GM21723 (cell line): ENCODE results near the gene LHPP.

Source experiments
- ATAC-seq: cut with Tn5 transposase; IDR thresholded peaks from one replicate; pipeline ENCODE4 v1.9.1; 2021; ENCODE audit warnings: mild to moderate bottlenecking, moderate library complexity; ENCODE audit not compliant: unreplicated experiment

LHPP gene

DNA sequence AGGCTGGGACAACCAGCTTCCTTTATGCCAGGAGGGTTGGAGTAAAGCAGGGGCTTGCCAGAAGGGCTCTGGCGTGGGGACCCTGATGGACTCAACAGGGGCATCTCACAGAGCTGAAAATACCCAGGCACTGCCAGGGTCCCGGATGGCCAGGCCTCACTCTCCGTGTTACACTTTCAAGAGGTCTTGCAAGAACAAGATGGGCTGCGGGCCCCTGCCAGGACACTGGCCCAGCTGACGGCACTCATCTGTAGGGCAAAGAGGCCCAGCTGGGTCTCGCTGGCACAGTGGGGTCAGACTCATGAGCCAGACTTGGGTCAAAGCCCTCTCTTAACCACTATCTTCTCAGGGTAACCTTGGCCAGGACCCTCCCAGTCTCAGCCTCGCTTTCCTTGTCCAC, 191.7 kb downstream of the LHPP start:
- no peak for ATAC-seq

DNA sequence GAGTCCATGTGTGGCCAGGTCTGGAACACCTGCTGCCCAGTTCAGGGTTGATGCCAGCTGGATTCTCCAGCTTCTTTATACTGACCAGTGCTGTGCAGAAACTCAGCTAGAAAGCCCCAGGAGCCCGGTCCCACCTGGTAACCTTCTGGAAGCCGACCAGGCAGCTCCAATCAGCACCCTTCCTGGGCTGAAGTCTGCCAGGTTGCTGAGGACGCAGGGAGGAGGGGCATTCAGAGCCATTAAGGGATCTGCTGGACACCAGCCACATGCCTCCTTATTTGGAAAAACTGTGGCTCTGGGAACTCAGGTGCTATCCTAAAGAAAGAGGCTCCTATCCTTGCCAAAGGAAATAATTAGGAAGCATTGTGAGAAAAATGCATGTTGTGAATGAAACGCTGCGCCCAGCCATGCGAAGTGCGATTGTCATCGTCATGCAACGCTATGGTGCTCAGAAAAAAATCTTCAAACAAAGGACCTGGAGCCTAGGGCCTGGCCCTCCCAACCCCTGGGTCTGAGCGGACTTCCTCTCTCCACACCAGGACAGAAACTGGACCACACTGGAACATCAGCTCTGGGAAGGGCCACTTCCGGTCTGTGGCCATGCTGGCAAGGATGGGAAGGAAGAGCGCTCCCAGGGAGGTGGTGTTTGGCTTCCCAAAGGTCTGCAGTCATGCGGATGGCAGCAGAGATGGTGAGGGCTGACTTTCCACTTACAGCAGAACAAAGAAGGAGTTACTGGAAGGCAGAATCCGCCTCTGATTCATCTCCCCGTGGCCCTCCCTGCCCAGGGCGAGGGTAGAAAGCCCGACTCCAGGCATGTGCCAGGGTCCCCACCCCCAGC, 192.4 kb downstream of the LHPP start:
- no peak for ATAC-seq

DNA sequence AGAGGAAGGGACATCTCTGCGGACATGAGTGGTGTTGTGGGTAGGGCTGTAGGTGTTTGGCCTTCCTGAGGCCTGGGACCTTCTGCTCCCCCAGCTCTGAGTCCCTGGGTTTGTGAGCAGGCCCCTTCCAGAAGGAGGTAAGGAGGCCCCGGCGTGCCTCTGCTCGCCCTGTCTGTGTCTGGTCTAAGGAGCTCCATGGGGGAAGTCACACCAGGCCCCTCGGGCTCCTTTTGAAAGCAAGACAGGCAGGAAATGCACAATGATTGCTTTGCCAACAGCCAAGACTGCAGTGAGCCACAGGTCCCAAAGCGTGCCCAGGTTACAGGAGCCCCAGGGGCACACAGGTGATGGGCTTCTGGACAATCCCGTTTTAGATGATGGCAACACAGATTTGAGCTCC, 193.1 kb downstream of the LHPP start:
- ATAC-seq = no peak

DNA sequence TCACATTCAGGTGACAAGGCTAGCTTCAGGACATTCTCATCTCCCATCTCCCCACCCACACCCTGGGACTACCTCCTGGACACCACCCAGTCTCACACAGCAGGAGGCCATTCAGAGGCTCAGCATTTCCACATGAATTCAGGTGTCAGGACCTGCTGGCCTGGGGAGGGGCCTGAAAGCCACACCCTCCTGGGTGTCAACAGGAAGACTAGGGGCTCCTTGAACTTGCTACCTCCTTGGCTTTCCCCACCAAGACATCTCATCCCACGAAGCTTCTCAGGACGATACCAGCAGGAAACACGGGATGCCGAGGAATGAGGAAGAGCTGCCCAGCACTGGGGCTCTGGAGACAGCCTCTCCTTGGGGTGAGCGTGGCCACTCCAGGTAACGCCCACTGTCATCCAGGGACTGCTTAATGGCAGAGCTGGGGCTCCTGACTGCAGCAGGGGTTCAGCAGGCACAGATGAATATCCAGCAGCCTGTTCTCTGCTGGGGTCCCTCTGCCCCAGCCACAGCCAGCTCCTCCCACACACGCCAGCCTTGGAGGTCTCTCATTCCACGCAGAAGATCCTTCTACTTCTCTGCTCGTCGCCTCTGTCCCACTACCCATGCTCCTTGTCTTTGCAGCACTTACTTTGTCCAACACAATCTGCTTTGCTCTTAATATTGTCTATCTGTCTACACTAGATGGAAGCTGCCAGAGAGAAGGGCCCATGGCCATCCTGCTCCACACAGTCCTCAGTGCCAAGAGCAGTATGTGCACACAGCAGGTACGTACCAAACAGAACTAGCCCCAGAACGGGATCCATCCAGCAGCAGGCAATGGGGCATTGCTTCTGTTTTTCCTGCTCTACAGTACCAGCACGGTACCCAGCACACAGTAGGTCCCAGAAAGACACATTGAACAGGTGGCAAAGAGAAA, 193.8 kb downstream of the LHPP start:
- no peak for ATAC-seq

DNA sequence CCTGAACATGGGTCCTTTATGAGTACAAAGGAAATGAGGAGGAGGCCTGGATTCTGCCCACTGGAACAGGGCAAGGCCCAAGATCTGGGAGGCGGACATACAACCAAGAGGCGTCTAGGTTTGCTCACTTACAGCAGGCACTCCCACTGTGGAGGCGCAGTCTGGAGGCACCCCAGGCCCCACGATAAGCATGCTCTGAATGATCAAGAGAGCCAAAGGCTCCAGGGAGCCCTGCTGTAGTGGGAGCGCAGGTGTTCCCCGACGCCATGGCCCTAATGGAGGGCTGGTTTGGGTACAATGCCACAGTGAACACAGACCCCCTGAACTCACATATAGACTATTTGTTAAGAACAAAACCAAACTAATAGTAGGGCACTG, 194.5 kb downstream of the LHPP start:
- no peak for ATAC-seq

DNA sequence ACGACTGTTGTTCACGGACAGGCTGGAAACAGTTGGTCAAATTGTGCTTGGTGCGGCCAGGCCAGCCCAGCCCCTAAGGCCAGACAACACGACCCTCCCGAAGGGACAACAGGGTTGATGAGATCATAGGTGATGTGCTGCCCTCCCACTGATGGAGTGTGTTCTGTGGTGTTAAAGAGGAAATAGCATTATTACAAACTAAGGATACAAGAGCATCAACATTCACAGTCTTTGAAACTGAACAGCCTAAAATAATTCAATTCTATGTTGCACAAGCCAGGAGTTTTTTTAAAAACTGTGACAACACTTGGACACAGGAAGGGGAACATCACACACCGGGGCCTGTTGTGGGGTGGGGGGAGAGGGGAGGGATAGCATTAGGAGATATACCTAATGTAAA, 194.9 kb downstream of the LHPP start:
- ATAC-seq = no peak

DNA sequence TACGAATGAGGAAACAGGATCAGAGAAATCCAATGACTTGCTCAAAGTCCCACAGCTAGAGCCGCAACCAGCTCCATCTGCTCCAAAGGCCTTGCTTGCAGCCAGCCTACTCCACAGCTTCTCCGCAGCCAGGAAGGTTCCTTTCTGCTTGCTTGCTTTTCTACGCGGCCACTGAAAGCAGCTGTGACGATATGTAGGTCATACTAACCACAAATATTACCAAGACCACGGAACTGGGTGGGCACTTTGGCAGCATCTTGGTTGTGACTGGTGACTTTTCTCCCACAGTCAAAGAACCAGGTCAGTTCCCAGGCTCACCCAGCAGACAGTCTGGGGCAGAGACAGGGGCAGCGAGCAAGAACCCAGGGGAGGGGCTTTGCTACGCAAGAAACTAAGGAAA, 196.2 kb downstream of the LHPP start:
- ATAC-seq = no peak

DNA sequence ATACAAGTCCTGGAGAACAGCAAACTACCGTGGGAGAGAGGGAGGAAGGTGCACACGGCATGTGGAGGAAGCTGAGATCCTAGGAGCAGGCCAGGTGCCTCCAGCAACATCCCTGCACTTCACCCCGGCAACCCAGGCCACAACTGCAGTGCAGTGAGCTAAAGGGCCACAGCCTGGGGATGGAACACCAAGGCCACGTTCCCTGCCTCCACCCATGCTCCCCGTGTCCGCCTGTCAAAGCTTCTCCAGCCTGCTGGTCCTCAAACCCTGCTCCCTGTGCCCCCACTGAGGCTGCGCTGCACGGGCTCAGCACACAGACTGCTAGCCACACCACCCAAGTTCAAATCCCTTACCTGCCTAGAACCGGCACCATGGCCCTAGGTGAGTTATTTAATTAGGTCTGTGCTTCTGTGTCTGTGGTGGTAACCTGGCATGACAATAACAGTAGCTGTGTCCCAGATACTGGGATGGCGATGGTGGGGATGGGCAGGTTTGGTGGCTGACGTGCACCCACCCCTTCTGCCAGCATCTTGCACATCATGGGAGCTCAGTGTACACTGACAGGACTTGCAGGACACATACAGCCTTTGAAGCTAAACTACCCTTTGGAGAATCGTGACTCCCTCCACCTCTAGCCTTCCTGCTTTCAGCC, 197.1 kb downstream of the LHPP start:
- no peak for ATAC-seq

DNA sequence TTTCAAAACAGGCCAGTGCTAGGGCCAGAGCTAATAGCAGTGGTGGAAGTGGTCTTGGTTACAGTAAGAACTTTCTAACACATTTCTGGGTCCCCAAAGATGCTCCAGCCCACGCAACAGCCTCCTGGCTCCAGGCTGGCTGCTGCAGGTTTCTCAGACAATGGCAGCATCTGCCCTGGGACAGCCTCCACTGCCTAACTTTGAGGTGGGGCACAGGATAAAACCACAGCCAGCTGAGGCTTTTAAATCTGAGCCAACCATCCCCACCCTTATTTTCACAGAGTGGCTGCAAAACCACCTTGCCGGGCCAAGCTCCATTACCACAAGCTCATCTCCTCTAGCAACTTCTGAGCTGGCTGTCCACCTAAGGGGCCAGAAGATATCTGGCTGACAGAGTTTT, 197.8 kb downstream of the LHPP start:
- no peak for ATAC-seq

DNA sequence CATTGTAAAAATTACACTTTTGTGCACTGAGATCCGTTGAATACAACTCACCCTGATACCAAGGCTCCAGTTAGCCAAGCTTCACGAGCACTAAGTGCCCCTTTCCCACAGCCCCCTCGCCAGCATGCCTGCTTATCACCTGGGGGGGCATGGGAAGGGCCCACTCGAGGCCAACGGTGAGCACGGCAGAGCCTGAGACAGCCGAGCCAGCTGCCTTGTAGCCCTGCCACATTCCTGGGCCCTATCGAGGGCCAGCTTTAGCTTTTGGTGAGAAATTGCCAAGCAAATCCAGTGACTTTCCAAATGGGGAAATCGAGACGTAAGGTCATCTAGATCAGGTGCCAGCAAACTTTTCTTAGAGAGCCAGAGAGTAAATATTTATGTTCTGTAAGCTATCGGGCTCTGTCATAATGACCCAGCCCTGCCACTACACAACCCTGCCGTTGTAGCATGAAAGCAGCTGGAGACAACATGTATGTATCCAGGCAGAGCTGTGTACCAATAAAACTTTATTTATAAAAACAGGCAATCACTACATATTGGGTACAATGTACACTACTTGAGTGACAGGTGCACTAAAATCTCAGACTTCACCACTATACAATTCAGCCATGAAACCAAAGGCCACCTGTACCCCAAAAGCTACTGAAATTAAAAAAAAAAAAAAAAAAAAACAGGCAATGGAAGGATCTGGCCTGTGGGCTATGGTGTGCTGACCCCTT, 198.9 kb downstream of the LHPP start:
- ATAC-seq = no peak

DNA sequence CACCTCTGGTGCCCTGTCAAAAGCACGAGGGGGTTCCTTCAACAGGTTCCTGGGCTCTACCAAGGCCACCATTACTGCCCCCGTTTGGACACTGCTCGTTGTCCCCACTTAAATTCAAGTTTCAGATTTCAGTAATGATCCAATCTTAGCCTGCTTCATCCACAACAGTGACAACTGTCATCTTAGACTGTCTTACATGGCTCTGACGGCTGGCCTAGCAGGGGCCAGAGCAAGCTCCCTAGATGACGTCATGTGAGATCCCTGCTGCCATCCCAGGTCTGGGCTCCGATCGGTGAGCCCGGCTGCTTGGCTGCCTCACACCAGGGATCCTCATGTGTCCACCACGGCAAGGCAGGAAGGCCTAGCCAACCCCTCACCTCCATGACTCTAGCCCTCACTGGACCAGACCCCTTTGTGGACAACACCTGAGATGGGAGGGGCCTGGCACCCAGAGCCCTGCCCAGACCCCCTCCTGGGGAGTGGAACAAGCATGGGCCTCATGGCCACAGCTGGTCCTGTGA, 200.1 kb downstream of the LHPP start:
- ATAC-seq = no peak

DNA sequence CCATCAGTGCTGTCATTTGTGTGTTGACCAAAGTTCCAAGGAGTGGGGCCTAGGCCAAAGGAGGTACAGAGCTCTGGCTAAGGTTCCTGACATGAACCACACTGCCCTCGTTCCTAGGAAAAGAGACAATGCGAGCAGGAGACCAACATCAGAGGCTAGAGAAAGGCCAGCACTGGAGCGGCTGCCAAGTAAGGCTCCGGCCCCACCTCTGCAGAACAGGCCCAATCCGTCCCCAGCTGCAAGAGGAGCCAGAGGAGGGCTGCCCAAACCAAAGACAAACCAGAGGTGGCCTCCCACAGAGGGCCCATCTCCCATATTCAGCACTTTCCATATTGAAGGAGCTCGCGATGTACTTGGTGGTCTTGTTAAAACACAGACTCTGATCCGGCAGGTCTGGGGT, 201.6 kb downstream of the LHPP start:
- ATAC-seq = no peak
